A549 (cell line): ENCODE results near the gene SLC27A2.

Source experiments
- CBX8 ChIP-seq: fragments of 200-600 bp; sonication (generic); IDR thresholded peaks from 2 replicates; pipeline ENCODE4 v1.6.1; 2016
- CEBPB ChIP-seq, 2 experiments: fragments of >200 bp in 1 of 2; sonication (Bioruptor Twin) in 1 of 2; formaldehyde crosslinking in 1 of 2; IDR thresholded peaks; 2 replicates each; pipeline ENCODE4 v1.6.1; 2012 to 2016
- CHD2 ChIP-seq: fragments of 150-350 bp; IDR thresholded peaks from 2 replicates; pipeline ENCODE4 v1.6.1; 2014; ENCODE audit warnings: low read length; ENCODE audit not compliant: partially characterized antibody
- EP300 ChIP-seq, 2 experiments: fragments of >200 bp; sonication (Bioruptor Twin); formaldehyde crosslinking; IDR thresholded peaks; 2 replicates in 1 of 2; 3 replicates in 1 of 2; pipeline ENCODE4 v1.6.1; 2016 to 2017
- MAZ ChIP-seq: fragments of 150-350 bp; IDR thresholded peaks from 2 replicates; pipeline ENCODE4 v1.6.1; 2014; ENCODE audit warnings: antibody characterized with exemption, low read depth, low read length, borderline replicate concordance
- POLR2A ChIP-seq: IDR thresholded peaks from 2 replicates; pipeline ENCODE4 v1.6.1; 2012; ENCODE audit warnings: mild to moderate bottlenecking, low read length
- SMC3 ChIP-seq: fragments of >200 bp; sonication (Bioruptor Twin); formaldehyde crosslinking; IDR thresholded peaks from 3 replicates; pipeline ENCODE4 v1.6.1; 2018; ENCODE audit warnings: inconsistent platforms
- SREBF2 ChIP-seq: fragments of 450-650 bp; IDR thresholded peaks from 2 replicates; pipeline ENCODE4 v1.6.1; 2014; ENCODE audit warnings: mild to moderate bottlenecking, moderate library complexity
- TFCP2L1 ChIP-seq: fragments of 250-450 bp; sonication (Bioruptor Pico); IDR thresholded peaks from 2 replicates; pipeline ENCODE4 v1.5.0; 2021; ENCODE audit warnings: mild to moderate bottlenecking
- ZSCAN20 ChIP-seq: fragments of 250-450 bp; sonication (Bioruptor Pico); IDR thresholded peaks from 2 replicates; pipeline ENCODE4 v1.8.0; 2022; ENCODE audit warnings: mild to moderate bottlenecking, moderate library complexity
- TF ChIP-seq, protein P1 (sequence below): fragments of >200 bp; sonication (Bioruptor Twin); formaldehyde crosslinking; IDR thresholded peaks from 3 replicates; pipeline ENCODE4 v1.5.1; 2016
- TF ChIP-seq, protein P2 (sequence below): IDR thresholded peaks from 2 replicates; pipeline ENCODE4 v1.6.1; 2012
- TF ChIP-seq, protein P3 (sequence below): fragments of 450-650 bp; IDR thresholded peaks from 2 replicates; pipeline ENCODE4 v1.6.1; 2014; ENCODE audit warnings: antibody characterized with exemption
- TF ChIP-seq, protein P4 (sequence below): fragments of 150-350 bp; IDR thresholded peaks from 2 replicates; pipeline ENCODE4 v1.6.1; 2014; ENCODE audit warnings: low read depth, mild to moderate bottlenecking, low read length

DNA sequence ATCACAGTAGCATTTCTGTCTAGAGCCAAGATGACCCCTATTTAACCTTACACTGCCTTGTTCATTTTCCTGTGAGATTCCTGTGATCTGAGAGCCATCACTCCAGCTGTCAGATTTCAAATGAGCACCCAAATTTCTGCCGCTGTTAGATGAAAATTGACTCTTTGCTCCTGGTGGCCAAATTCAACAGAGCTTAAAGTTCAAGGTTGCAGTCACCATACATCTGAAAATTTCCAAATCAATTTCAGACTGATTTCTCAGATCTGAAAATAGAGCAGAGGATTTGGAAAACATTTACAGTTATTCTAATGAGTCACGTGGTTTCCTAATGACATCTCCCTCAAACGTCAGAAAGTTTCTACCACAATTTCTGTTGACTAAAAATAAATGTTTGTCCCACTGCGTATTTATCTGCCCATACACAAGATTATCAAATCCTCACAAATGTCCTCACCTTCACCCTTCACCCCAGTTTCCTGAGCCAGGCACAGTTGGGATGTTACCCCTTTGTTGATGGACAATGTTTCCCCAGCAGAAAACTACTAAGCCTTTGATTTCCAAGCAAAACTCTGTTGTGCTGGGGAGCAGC lies 67.1 kb downstream of the SLC27A2 start:
- no peak for TF ChIP-seq POLR2A
- TF ChIP-seq, protein P1, sequence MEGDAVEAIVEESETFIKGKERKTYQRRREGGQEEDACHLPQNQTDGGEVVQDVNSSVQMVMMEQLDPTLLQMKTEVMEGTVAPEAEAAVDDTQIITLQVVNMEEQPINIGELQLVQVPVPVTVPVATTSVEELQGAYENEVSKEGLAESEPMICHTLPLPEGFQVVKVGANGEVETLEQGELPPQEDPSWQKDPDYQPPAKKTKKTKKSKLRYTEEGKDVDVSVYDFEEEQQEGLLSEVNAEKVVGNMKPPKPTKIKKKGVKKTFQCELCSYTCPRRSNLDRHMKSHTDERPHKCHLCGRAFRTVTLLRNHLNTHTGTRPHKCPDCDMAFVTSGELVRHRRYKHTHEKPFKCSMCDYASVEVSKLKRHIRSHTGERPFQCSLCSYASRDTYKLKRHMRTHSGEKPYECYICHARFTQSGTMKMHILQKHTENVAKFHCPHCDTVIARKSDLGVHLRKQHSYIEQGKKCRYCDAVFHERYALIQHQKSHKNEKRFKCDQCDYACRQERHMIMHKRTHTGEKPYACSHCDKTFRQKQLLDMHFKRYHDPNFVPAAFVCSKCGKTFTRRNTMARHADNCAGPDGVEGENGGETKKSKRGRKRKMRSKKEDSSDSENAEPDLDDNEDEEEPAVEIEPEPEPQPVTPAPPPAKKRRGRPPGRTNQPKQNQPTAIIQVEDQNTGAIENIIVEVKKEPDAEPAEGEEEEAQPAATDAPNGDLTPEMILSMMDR = no peak
- no peak for TF ChIP-seq CEBPB (IDR thresholded peaks at IDR 0.05)
- TF ChIP-seq, protein P2, sequence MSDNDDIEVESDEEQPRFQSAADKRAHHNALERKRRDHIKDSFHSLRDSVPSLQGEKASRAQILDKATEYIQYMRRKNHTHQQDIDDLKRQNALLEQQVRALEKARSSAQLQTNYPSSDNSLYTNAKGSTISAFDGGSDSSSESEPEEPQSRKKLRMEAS = no peak
- TF ChIP-seq, protein P3, sequence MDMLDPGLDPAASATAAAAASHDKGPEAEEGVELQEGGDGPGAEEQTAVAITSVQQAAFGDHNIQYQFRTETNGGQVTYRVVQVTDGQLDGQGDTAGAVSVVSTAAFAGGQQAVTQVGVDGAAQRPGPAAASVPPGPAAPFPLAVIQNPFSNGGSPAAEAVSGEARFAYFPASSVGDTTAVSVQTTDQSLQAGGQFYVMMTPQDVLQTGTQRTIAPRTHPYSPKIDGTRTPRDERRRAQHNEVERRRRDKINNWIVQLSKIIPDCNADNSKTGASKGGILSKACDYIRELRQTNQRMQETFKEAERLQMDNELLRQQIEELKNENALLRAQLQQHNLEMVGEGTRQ = no peak
- TF ChIP-seq CBX8 = no peak
- TF ChIP-seq EP300 (IDR thresholded peaks at IDR 0.05) = no peak
- TF ChIP-seq CHD2 = no peak
- no peak for TF ChIP-seq SMC3
- no peak for TF ChIP-seq SREBF2
- no peak for TF ChIP-seq TFCP2L1 (CRISPR knock-in tag)
- TF ChIP-seq ZSCAN20 = no peak
- TF ChIP-seq, protein P4, sequence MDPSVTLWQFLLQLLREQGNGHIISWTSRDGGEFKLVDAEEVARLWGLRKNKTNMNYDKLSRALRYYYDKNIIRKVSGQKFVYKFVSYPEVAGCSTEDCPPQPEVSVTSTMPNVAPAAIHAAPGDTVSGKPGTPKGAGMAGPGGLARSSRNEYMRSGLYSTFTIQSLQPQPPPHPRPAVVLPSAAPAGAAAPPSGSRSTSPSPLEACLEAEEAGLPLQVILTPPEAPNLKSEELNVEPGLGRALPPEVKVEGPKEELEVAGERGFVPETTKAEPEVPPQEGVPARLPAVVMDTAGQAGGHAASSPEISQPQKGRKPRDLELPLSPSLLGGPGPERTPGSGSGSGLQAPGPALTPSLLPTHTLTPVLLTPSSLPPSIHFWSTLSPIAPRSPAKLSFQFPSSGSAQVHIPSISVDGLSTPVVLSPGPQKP = no peak
- no peak for TF ChIP-seq MAZ
